ENCODE measurements around the gene C2CD2. TPM values are rescaled to one million over a fixed set of nuclear protein-coding genes. Genes with fewer than 3 reads are reported as not detected.

Gene C2CD2
- total and polyA plus RNA-seq, 2 donors (not counting 3 experiments of a cell fraction or from before 2014, with no cell fraction given): 32.6 to 41.2 TPM

DNA sequence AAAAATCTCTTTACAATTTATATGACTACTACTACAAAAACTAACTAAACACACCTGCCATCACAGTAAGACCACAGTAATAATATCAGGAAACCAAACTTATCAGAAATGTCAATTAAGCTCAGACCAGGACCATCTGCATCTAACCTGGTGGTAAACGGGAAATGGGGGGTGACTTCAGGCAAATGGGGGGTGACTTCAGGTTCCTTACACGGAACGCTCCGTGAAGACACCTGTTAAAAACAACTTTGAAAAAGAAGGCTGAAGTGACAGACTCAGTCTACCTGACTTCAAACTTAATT is 90.4 kb downstream of the C2CD2 start:
- no peaks in the 10 kb centered on the region for H3K27me3 ChIP-seq (ENCODE audit: control insufficient read depth in 2 of 2, insufficient read depth in 2 of 2, low read length in 2 of 2)
- no peak overlapping the region for H3K9ac ChIP-seq (replicated peaks; ENCODE audit: extremely low read depth, insufficient read depth, low read length)
- FAIRE-seq: no peak
- peaks cover 0 to 6% of the 10 kb centered on the region in 2 experiments for H3K36me3 ChIP-seq (ENCODE audit: control insufficient read depth in 2 of 2, extremely low read depth in 1 of 2, insufficient read depth in 2 of 2, low read length in 2 of 2)
- H3K27ac ChIP-seq (ENCODE audit: insufficient read depth, low read depth, low read length): no peak overlapping the region
- no peaks in the 10 kb centered on the region for H3K4me1 ChIP-seq (ENCODE audit: control insufficient read depth, extremely low read depth, insufficient read depth, low read length)
- no peak overlapping the region for H2AFZ ChIP-seq (ENCODE audit: low read depth, low read length)
- no peak overlapping the region for H3K4me2 ChIP-seq (ENCODE audit: insufficient read depth, low read length)
- H3K4me3 ChIP-seq (replicated peaks in 1 of 3; ENCODE audit: insufficient read depth in 1 of 3, low read depth in 1 of 3, low read length in 3 of 3): no peak overlapping the region
- ChIA-PET POLR2A (no interaction called here), CTCF (interaction anchor here (0.8 to 3.0 kb wide), 5 partner anchors 12 to 254 kb away, joined by 3 to 6 read pairs (median 4); no protein-coding TSS in a partner anchor)
- H3K79me2 ChIP-seq (ENCODE audit: control insufficient read depth, insufficient read depth, low read length): peaks cover 5% of the 10 kb centered on the region
- no TSS peak for BruUV-seq (replicated peaks)
- DNase-seq (ENCODE audit: low read depth, low spot score): no peak
- intact Hi-C loops (cut with micrococcal nuclease) (no loop called here), dilution Hi-C loops (cut with MboI; ENCODE audit: extremely low pct_ligation_motif_present, low sequenced_read_pairs) (no loop called here)
- H3K9me3 ChIP-seq (replicated peaks; ENCODE audit: control insufficient read depth, insufficient read depth, low read length): no peaks in the 10 kb centered on the region
- H4K20me1 ChIP-seq (replicated peaks; ENCODE audit: control insufficient read depth, extremely low read depth, insufficient read depth, low read length): no peaks in the 10 kb centered on the region
- TF ChIP-seq POLR2AphosphoS5 (IDR thresholded peaks at IDR 0.05; ENCODE audit: insufficient read depth, low read depth, low read length) (no peak), CTCF (IDR thresholded peaks at IDR 0.05; ENCODE audit: extremely low read depth in 1 of 2, insufficient read depth in 1 of 2, low read depth in 1 of 2, low read length in 2 of 2) (no peak), JUN (IDR thresholded peaks at IDR 0.05; ENCODE audit: borderline replicate concordance, insufficient read depth, insufficient read length, low read depth) (no peak), MYC (IDR thresholded peaks at IDR 0.05; ENCODE audit: low read depth, low read length) (no peak)
- no peaks in the 10 kb centered on the region for H3K9me1 ChIP-seq (replicated peaks; ENCODE audit: control insufficient read depth, extremely low read depth, insufficient read depth, low read length)

DNA sequence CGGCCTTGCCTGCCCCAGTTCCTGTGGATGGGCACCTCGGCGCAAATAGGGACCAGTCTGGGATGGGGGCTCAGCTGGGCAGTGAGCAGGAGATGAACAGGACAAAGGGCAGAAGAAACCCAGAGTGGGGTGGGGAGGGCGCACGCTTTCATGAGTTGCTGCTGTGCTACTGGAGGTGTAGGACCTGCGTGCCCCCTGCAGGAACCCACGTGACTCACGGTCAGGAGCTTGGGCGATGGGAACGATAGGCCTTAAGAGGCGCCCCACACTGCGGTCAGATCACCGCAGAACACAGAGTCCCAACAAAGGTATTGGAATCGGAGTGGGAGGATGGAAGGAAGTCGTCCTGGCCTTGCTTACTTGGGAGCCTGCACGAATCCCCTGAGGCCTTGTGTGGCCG is 91.8 kb downstream of the C2CD2 start:
- dilution Hi-C loops (cut with MboI; ENCODE audit: extremely low pct_ligation_motif_present, low sequenced_read_pairs): no loop called here
- Histone ChIP-seq H3K4me1 (ENCODE audit: control insufficient read depth, extremely low read depth, insufficient read depth, low read length) (no peaks in the 10 kb centered on the region), H3K36me3 (ENCODE audit: control insufficient read depth in 2 of 2, extremely low read depth in 1 of 2, insufficient read depth in 2 of 2, low read length in 2 of 2) (peaks cover 1 to 6% of the 10 kb centered on the region in 2 experiments), H3K27ac (ENCODE audit: insufficient read depth, low read depth, low read length) (no peak overlapping the region), H4K20me1 (replicated peaks; ENCODE audit: control insufficient read depth, extremely low read depth, insufficient read depth, low read length) (no peaks in the 10 kb centered on the region), H3K27me3 (ENCODE audit: control insufficient read depth in 2 of 2, insufficient read depth in 2 of 2, low read length in 2 of 2) (no peaks in the 10 kb centered on the region), H3K4me3 (replicated peaks in 1 of 3; ENCODE audit: insufficient read depth in 1 of 3, low read depth in 1 of 3, low read length in 3 of 3) (no peak overlapping the region), H3K79me2 (ENCODE audit: control insufficient read depth, insufficient read depth, low read length) (peaks cover 5% of the 10 kb centered on the region), H2AFZ (ENCODE audit: low read depth, low read length) (no peak overlapping the region), H3K9ac (replicated peaks; ENCODE audit: extremely low read depth, insufficient read depth, low read length) (no peak overlapping the region), H3K4me2 (ENCODE audit: insufficient read depth, low read length) (no peak overlapping the region), H3K9me3 (replicated peaks; ENCODE audit: control insufficient read depth, insufficient read depth, low read length) (no peaks in the 10 kb centered on the region), H3K9me1 (replicated peaks; ENCODE audit: control insufficient read depth, extremely low read depth, insufficient read depth, low read length) (no peaks in the 10 kb centered on the region)
- no TSS peak for BruUV-seq (replicated peaks)
- DNase-seq (ENCODE audit: low read depth, low spot score) (no peak), FAIRE-seq (no peak)
- CTCF ChIA-PET: no interaction called here
- POLR2A ChIA-PET: no interaction called here
- intact Hi-C loops (cut with micrococcal nuclease): no loop called here
- no peak for TF ChIP-seq FOS (IDR thresholded peaks at IDR 0.05; ENCODE audit: borderline replicate concordance, insufficient read depth, low read length)
- no peak for TF ChIP-seq POLR2AphosphoS5 (IDR thresholded peaks at IDR 0.05; ENCODE audit: insufficient read depth, low read depth, low read length)
- no peak for TF ChIP-seq EZH2 (IDR thresholded peaks at IDR 0.05; ENCODE audit: borderline replicate concordance, low read depth, low read length, severe bottlenecking)
- TF ChIP-seq POLR2A (IDR thresholded peaks at IDR 0.05; ENCODE audit: low read depth, low read length): no peak
- no peak for TF ChIP-seq GATA2 (IDR thresholded peaks at IDR 0.05; ENCODE audit: insufficient read depth, insufficient read length, low read depth, low read length)
- no peak for TF ChIP-seq MAX (IDR thresholded peaks at IDR 0.05; ENCODE audit: insufficient read depth, insufficient read length)
- no peak for TF ChIP-seq JUN (IDR thresholded peaks at IDR 0.05; ENCODE audit: borderline replicate concordance, insufficient read depth, insufficient read length, low read depth)
- TF ChIP-seq CTCF (IDR thresholded peaks at IDR 0.05; ENCODE audit: extremely low read depth in 1 of 2, insufficient read depth in 1 of 2, low read depth in 1 of 2, low read length in 2 of 2): no peak
- no peak for TF ChIP-seq MYC (IDR thresholded peaks at IDR 0.05; ENCODE audit: low read depth, low read length)

Data from endothelial cell of umbilical vein (primary cell).